Testis (tissue), 3 donors: ENCODE results near the gene GTF3C5. TPM values are rescaled to one million over a fixed set of nuclear protein-coding genes. Genes with fewer than 3 reads are reported as not detected.

Experiments used
- DNase-seq: peaks from one replicate; pipeline ENCODE4 v3.0.0-alpha.2; 2019
- H3K27ac ChIP-seq, 2 donors: fragments of 200-600 bp; sonication (generic); one replicate each; pipeline ENCODE4 v1.5.1; 2019
- H3K27me3 ChIP-seq: fragments of 200-600 bp; sonication (generic); one replicate; pipeline ENCODE4 v1.5.1; 2019
- H3K36me3 ChIP-seq: fragments of 200-600 bp; sonication (generic); one replicate; pipeline ENCODE4 v1.5.1; 2017; ENCODE audit warnings: low read depth; ENCODE audit errors: missing control alignments
- H3K4me1 ChIP-seq: fragments of 200-600 bp; sonication (generic); one replicate; pipeline ENCODE4 v1.5.1; 2019
- H3K4me3 ChIP-seq, 2 donors: fragments of 200-600 bp; sonication (generic); one replicate each; pipeline ENCODE4 v1.5.1; 2017 to 2019
- H3K9me3 ChIP-seq: fragments of 200-600 bp; sonication (generic); one replicate; pipeline ENCODE4 v1.5.1; 2017
- POLR2A ChIP-seq: fragments of 450-650 bp; IDR thresholded peaks from one replicate; pipeline ENCODE4 v1.6.1; 2017; ENCODE audit warnings: antibody characterized with exemption, mild to moderate bottlenecking, moderate library complexity
- WGBS, 2 donors: methylation state at CpG; one replicate each; pipeline ENCODE4 v1.1.5; 2018; 5-methylcytosine and 5-hydroxymethylcytosine counted together
- intact Hi-C: fragments of 100-400 bp; cut with DNase I; formaldehyde crosslinking; loops from one replicate; pipeline ENCODE4 v1.15.1; 2023; ENCODE audit warnings: low total_unique reads
- polyA plus RNA-seq: library from polyadenylated mRNA; stranded (reverse); fragments of 350-450 nt; fragmentation: Illumina TruSeq; extraction: RNeasy Lipid Tissue Mini Kit (QIAGEN cat#74804); gene quantifications from one replicate; pipeline ENCODE4 v1.2.3, GENCODE V29; 2014; ENCODE audit warnings: low read depth, low replicate concordance; ENCODE audit not compliant: insufficient read depth
- total RNA-seq, 2 donors: library from RNA; depleted of rRNA; stranded (reverse); fragments of >200 nt; gene quantifications; one replicate each; pipeline ENCODE4 v1.2.3, GENCODE V29; 2016
- TF ChIP-seq, protein P1 (sequence below), 3 experiments: fragments of 450-650 bp in 2 of 3; fragments of 200-600 bp in 1 of 3; sonication (generic) in 1 of 3; IDR thresholded peaks; one replicate each; pipeline ENCODE4 v1.5.1; 2016 to 2019; ENCODE audit warnings: antibody characterized with exemption in 3 of 3, mild to moderate bottlenecking in 2 of 3, moderate library complexity in 1 of 3

GTF3C5 gene
- total and polyA plus RNA-seq, 3 donors from 2014 or later, result 66.9 to 117 (median 109) TPM

DNA sequence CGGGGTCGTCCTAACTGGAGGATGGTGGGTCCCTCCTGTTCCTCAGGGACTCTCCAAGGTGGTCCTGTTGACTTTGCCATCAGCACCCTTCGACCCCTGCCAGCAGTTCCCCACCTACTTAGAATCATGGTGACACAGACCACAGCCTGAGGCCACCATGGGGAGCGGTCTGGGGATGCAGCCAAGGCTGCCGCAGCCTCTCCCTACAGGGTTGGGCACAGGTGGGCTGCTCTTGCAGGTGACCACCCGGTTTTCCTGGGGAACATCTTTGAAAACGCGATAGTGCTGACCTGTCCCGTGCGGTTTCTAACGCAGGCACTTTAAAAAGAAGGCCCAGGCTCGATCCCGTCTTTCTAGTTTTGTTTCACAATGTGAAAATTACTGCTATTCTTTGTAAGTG is 18.2 kb downstream of the GTF3C5 start:
- WGBS, 2 donors, result 94 to 97% methylated on average over 10 to 13 of the region's 13 CpGs
- Histone ChIP-seq H3K27ac (no peak overlapping the region), H3K27me3 (no peaks in the 10 kb centered on the region), H3K4me3 (no peak overlapping the region), H3K9me3 (no peaks in the 10 kb centered on the region), H3K36me3 (no peaks in the 10 kb centered on the region), H3K4me1 (no peaks in the 10 kb centered on the region)
- intact Hi-C loops, result no loop called here
- no peak for TF ChIP-seq POLR2A
- TF ChIP-seq, protein P1, sequence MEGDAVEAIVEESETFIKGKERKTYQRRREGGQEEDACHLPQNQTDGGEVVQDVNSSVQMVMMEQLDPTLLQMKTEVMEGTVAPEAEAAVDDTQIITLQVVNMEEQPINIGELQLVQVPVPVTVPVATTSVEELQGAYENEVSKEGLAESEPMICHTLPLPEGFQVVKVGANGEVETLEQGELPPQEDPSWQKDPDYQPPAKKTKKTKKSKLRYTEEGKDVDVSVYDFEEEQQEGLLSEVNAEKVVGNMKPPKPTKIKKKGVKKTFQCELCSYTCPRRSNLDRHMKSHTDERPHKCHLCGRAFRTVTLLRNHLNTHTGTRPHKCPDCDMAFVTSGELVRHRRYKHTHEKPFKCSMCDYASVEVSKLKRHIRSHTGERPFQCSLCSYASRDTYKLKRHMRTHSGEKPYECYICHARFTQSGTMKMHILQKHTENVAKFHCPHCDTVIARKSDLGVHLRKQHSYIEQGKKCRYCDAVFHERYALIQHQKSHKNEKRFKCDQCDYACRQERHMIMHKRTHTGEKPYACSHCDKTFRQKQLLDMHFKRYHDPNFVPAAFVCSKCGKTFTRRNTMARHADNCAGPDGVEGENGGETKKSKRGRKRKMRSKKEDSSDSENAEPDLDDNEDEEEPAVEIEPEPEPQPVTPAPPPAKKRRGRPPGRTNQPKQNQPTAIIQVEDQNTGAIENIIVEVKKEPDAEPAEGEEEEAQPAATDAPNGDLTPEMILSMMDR (IDR thresholded peaks at IDR 0.05), result no peak
- no peak for DNase-seq

DNA sequence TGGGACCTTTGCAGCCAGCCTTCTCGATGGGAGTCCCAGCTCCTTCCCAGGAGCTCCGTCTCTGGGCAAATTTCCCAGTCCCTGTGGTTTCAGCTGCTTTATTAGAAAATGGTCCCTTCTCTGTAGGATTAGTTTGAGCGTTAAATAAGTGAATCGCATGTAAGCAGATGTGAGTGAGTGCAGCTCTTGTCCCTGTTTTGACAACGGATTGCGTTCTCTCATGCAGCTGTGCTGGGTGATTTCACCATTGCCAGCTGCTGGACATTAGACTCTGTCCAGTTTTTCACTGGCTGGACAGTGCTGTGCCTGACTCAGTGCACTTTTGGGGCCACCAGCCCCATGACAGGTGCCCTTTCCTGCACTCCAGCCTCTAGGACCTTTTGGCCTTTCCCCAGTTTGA is 19.3 kb downstream of the GTF3C5 start:
- Histone ChIP-seq H3K9me3 (no peaks in the 10 kb centered on the region), H3K4me1 (no peaks in the 10 kb centered on the region), H3K27me3 (no peaks in the 10 kb centered on the region), H3K4me3 (no peak overlapping the region), H3K27ac (no peak overlapping the region), H3K36me3 (no peaks in the 10 kb centered on the region)
- no peak for DNase-seq
- TF ChIP-seq, protein P1 (IDR thresholded peaks at IDR 0.05), result no peak
- no peak for TF ChIP-seq POLR2A
- WGBS, 2 donors, result 66 to 68% methylated on average over 6 of the region's 6 CpGs
- intact Hi-C loops, result no loop called here

DNA sequence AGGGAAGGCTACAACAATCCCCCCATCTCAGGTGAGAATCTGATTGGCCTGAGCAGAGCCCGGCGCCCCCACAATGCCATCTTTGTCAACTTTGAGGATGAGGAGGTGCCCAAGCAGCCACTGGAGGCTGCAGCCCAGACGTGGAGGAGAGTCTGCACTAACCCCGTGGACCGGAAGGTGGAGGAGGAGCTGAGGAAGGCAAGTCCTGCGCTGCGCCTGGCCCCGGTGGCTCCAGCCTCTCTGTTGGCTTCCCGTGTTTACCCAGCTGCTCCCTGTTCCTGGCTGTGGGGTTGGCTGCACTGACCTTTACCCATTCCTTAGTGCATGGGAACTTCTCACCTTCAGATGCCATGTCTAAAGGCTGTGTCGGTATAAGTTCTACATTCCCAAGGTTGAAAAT is 20.0 kb downstream of the GTF3C5 start:
- intact Hi-C loops, result no loop called here
- DNase-seq, result peak; percentile 63
- no peaks in the 10 kb centered on the region for H3K9me3 ChIP-seq
- H3K27ac ChIP-seq, result no peak overlapping the region
- no peaks in the 10 kb centered on the region for H3K27me3 ChIP-seq
- no peak overlapping the region for H3K4me3 ChIP-seq
- no peaks in the 10 kb centered on the region for H3K36me3 ChIP-seq
- no peaks in the 10 kb centered on the region for H3K4me1 ChIP-seq
- whole genome bisulfite sequencing, 2 donors, result 42 to 57% methylated on average over 1 to 10 of the region's 10 CpGs
- TF ChIP-seq POLR2A, result no peak
- TF ChIP-seq, protein P1 (IDR thresholded peaks at IDR 0.05), result no peak

DNA sequence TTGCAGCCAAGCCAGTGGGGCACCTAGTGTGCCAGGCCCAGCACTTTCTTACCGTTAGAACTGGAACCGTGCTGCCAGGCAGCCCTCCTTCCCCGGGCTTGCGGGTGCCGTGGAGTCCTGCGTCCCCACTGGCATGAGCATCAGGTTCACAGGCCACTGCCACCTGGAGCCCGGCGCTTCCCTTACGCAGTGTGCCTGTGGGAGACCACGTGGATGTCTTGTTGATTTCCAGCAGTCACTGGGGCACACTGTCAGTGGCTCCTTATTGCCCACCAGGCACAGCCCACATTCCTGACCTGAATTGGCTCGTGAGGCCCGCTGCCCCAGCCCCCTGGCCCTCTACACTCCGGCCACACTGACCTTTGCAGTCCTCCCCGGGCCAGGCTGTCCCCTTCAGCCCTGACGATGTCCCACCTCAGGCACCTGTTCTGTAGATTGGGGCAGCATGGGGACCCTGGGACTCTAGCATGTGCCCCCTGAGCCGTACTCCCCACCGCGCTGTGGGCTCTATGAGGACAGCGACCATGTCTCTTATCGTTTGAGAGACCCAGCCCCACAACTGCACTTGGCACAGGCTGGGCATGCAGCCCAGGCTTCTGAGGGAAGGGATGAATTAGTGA is 20.6 kb downstream of the GTF3C5 start:
- no peaks in the 10 kb centered on the region for H3K27me3 ChIP-seq
- no peaks in the 10 kb centered on the region for H3K4me1 ChIP-seq
- no peak for TF ChIP-seq POLR2A
- TF ChIP-seq, protein P1 (IDR thresholded peaks at IDR 0.05), result no peak
- no peaks in the 10 kb centered on the region for H3K36me3 ChIP-seq
- H3K9me3 ChIP-seq, result no peaks in the 10 kb centered on the region
- no peak for DNase-seq
- 88 to 92% methylated on average over 11 to 20 of the region's 20 CpGs for WGBS, 2 donors
- H3K4me3 ChIP-seq, result no peak overlapping the region
- H3K27ac ChIP-seq, result no peak overlapping the region
- intact Hi-C loops, result no loop called here

DNA sequence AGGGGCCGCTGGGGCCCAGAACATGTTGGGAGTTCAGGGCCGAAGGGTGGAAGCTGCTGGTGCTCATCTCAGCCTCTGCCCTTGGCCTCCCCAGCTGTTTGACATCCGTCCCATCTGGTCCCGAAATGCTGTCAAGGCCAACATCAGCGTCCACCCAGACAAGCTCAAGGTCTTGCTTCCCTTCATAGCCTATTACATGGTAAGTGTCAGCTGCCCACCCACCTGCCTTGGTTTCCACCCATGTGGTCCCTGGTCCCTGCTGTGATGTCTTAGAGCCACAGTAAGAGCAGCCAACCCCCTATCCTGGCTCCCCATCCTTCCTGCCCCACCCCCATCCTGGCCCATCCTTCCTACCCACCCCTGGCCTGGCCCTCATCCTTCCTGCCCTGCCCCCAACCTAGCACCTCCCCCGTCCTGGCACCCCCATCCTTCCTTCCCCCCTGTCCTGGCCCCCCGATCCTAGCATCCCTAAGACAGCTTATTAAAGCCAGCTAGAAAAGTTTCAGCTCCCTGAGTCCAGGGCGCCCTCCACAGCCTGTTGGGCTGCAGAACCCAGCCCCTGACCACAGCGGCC is 21.3 kb downstream of the GTF3C5 start:
- no peaks in the 10 kb centered on the region for H3K4me1 ChIP-seq
- H3K27me3 ChIP-seq, result no peaks in the 10 kb centered on the region
- no peaks in the 10 kb centered on the region for H3K36me3 ChIP-seq
- H3K9me3 ChIP-seq, result no peaks in the 10 kb centered on the region
- no peak for DNase-seq
- H3K4me3 ChIP-seq, result no peak overlapping the region
- H3K27ac ChIP-seq, result no peak overlapping the region
- WGBS, 2 donors, result 68% methylated on average over 5 to 9 of the region's 9 CpGs
- TF ChIP-seq, protein P1 (IDR thresholded peaks at IDR 0.05), result no peak
- no peak for TF ChIP-seq POLR2A
- intact Hi-C loops, result no loop called here
